ENCODE data around the gene HINFP. TPM values are rescaled to one million over a fixed set of nuclear protein-coding genes. Genes with fewer than 3 reads are reported as not detected.

Gene HINFP
- total and polyA plus RNA-seq, 2 of the 4 experiments (the other 2 are of a cell fraction): 9.1 to 15.3 TPM

DNA sequence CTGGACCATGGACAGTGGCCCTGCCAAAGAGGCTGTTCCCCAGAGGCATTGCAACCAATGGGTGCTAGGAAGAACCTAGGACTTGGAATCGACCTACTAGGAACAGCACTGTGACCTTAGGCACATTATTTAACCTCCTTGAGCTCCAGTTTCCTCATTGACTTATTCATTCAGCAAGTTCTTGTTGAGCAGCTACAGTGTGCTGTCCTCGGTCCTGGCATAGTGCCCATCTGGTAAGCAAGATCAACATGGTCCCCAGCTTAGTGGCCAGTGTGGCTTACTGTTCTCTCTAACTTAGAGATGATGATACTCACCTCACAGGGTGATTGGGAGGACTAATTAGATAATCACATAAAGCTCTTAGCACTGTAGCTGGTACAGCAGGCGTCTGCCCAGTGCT, 35.7 kb downstream of the HINFP start:
- Histone ChIP-seq H4K20me1 (ENCODE audit: insufficient read depth, low read length) (no peaks in the 10 kb centered on the region), H3K27ac (ENCODE audit: insufficient read depth, low read length) (no peak overlapping the region), H3K56ac (ENCODE audit: extremely low read depth, insufficient read depth, low read length) (no peak overlapping the region), H3K36me3 (ENCODE audit: control insufficient read depth, insufficient read depth, low read length) (no peaks in the 10 kb centered on the region), H3K23ac (ENCODE audit: low read depth, low read length) (no peak overlapping the region), H2AK9ac (replicated peaks; ENCODE audit: low read depth, low read length, poor library complexity) (no peak overlapping the region), H3K18ac (ENCODE audit: low read depth, low read length) (no peak overlapping the region), H3K79me1 (ENCODE audit: low read depth in 1 of 2, low read length in 2 of 2) (no peaks in the 10 kb centered on the region), H3K27me3 (ENCODE audit: control insufficient read depth, insufficient read depth, low read length) (peaks cover 40% of the 10 kb centered on the region), H4K5ac (ENCODE audit: low read depth, low read length) (no peak overlapping the region), H3K9me1 (ENCODE audit: insufficient read depth, low read length) (no peaks in the 10 kb centered on the region), H3K9ac (ENCODE audit: low read depth, low read length) (no peak overlapping the region), H3K9me3 (ENCODE audit: control insufficient read depth, insufficient read depth, low read length) (no peaks in the 10 kb centered on the region), H3K4ac (ENCODE audit: low read depth, low read length) (no peak overlapping the region), H3K4me2 (ENCODE audit: low read depth, low read length) (no peak overlapping the region), H4K91ac (ENCODE audit: insufficient read depth, low read depth, low read length) (no peak overlapping the region), H2BK120ac (ENCODE audit: low read depth, low read length) (no peak overlapping the region), H3K4me1 (ENCODE audit: control insufficient read depth, insufficient read depth, low read length) (no peaks in the 10 kb centered on the region), H2BK20ac (ENCODE audit: low read depth, low read length) (no peak overlapping the region), H3K14ac (replicated peaks; ENCODE audit: low read depth, low read length) (no peak overlapping the region), H3K4me3 (ENCODE audit: insufficient read depth, low read depth, low read length) (no peak overlapping the region), H2BK5ac (ENCODE audit: low read depth, low read length, poor library complexity, severe bottlenecking) (no peak overlapping the region), H4K8ac (ENCODE audit: low read depth in 2 of 2, low read length in 2 of 2) (no peak overlapping the region), H2AK5ac (ENCODE audit: low read depth, low read length) (no peak overlapping the region), H2AFZ (replicated peaks; ENCODE audit: low read length, poor library complexity) (no peak overlapping the region), H2BK15ac (ENCODE audit: low read depth, low read length) (no peak overlapping the region)
- ATAC-seq (ENCODE audit: low read depth) (no peak), DNase-seq (no peak)
- no peak for TF ChIP-seq POLR2A (IDR thresholded peaks at IDR 0.05; ENCODE audit: low read depth, low read length)
- no peak for TF ChIP-seq SMC3 (IDR thresholded peaks at IDR 0.05; ENCODE audit: low read depth, low read length)
- no peak for TF ChIP-seq FOS (IDR thresholded peaks at IDR 0.05; ENCODE audit: low read depth, low read length)
- no peak for TF ChIP-seq RAD21 (IDR thresholded peaks at IDR 0.05; ENCODE audit: low read length)
- TF ChIP-seq CEBPB (IDR thresholded peaks at IDR 0.05; ENCODE audit: low read depth, low read length): no peak
- TF ChIP-seq CTCF (conservative IDR thresholded peaks at IDR 0.05; ENCODE audit: low read depth, low read length): no peak
- no peak for TF ChIP-seq BHLHE40 (IDR thresholded peaks at IDR 0.05; ENCODE audit: low read depth, low read length)
- no peak for TF ChIP-seq RFX5 (IDR thresholded peaks at IDR 0.05; ENCODE audit: low read depth, low read length)
- TF ChIP-seq MXI1 (IDR thresholded peaks at IDR 0.05; ENCODE audit: borderline replicate concordance, low read depth, low read length): no peak
- TF ChIP-seq MAZ (IDR thresholded peaks at IDR 0.05; ENCODE audit: borderline replicate concordance, low read depth, low read length): no peak
- TF ChIP-seq RCOR1 (IDR thresholded peaks at IDR 0.05; ENCODE audit: insufficient replicate concordance, low read length): no peak
- no peak for TF ChIP-seq MAFK (IDR thresholded peaks at IDR 0.05; ENCODE audit: low read depth, low read length)
- TF ChIP-seq CHD1 (IDR thresholded peaks at IDR 0.05; ENCODE audit: low read depth, low read length): no peak
- no peak for TF ChIP-seq NFE2L2 (IDR thresholded peaks at IDR 0.05; ENCODE audit: low read depth, low read length)
- TF ChIP-seq, protein P1, sequence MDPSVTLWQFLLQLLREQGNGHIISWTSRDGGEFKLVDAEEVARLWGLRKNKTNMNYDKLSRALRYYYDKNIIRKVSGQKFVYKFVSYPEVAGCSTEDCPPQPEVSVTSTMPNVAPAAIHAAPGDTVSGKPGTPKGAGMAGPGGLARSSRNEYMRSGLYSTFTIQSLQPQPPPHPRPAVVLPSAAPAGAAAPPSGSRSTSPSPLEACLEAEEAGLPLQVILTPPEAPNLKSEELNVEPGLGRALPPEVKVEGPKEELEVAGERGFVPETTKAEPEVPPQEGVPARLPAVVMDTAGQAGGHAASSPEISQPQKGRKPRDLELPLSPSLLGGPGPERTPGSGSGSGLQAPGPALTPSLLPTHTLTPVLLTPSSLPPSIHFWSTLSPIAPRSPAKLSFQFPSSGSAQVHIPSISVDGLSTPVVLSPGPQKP (IDR thresholded peaks at IDR 0.05; ENCODE audit: borderline replicate concordance, low read depth, low read length): no peak
- TF ChIP-seq, protein P2, sequence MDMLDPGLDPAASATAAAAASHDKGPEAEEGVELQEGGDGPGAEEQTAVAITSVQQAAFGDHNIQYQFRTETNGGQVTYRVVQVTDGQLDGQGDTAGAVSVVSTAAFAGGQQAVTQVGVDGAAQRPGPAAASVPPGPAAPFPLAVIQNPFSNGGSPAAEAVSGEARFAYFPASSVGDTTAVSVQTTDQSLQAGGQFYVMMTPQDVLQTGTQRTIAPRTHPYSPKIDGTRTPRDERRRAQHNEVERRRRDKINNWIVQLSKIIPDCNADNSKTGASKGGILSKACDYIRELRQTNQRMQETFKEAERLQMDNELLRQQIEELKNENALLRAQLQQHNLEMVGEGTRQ (IDR thresholded peaks at IDR 0.05; ENCODE audit: low read depth, low read length): no peak
- ChIA-PET CTCF (no interaction called here), POLR2A (ENCODE audit: unreplicated experiment) (no interaction called here)
- WGBS, 2 experiments (ENCODE audit: extremely low coverage in 2 of 2, insufficient read length in 1 of 2): no CpG with 5 or more reads among the region's 3 CpGs
- no TSS peak for BruUV-seq (replicated peaks)
- in situ Hi-C loops (cut with MboI; ENCODE audit: low sequenced_read_pairs) (no loop called here), dilution Hi-C loops (cut with HindIII; ENCODE audit: low sequenced_read_pairs, unreplicated experiment) (no loop called here), intact Hi-C loops (cut with micrococcal nuclease) (no loop called here)

All from IMR-90 (cell line).